WI38 (cell line): ENCODE results near the gene BLMH.

Source experiments
- H3K4me3 ChIP-seq: 2 replicates; pipeline ENCODE4 v1.5.1; 2011; ENCODE audit warnings: low read depth, mild to moderate bottlenecking, control low read depth, low read length
- TF ChIP-seq, protein P1 (sequence below): IDR thresholded peaks from 2 replicates; pipeline ENCODE4 v1.5.1; 2012; ENCODE audit warnings: low read depth, mild to moderate bottlenecking, control low read depth, low read length

Gene BLMH

DNA sequence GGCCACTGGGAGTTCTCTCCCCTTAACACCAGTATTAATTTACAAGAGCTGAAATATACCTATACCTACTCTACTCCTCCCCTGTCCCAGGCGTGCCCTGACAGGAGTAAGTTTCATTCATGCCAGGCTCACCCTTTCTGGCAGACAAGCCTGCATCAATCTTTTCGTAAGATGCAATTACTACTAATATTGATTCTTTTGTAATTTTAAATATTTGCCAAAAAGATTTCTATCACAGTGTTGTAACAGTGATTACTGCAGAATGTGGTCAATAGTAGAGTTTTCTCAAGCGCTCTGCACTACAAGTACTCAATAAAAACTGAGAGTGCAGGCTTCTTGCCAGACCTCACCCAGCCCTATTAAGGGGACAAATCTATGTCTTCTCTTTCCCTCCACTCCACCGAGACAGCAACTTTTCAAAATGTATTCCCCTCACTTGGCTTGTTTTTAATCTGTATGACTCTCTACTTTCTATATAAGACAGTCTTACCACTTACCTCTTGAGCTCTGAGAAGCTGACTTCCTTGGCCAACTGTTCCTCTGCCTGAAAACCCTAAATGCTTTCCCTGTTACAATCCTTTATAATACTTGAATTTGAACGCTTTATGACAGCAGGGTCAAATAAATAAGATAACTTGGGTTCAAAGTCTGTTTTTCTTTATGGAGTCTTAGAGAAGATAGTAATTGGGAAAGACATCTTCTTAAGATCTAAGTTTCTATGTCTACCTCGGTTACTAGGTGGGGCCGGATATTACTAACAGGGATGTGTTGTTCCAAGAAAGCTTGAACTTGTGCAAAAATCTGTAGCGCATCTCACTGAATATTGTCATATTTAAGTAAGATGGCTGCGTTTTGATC is 42.0 kb upstream of the BLMH start, which contains the start of gene TMIGD1:
TMIGD1 (minus strand) TSS at position 555 of the 858 bp plus-strand sequence. CDS start 1,924 bp downstream, outside the sequence.
- TF ChIP-seq, protein P1, sequence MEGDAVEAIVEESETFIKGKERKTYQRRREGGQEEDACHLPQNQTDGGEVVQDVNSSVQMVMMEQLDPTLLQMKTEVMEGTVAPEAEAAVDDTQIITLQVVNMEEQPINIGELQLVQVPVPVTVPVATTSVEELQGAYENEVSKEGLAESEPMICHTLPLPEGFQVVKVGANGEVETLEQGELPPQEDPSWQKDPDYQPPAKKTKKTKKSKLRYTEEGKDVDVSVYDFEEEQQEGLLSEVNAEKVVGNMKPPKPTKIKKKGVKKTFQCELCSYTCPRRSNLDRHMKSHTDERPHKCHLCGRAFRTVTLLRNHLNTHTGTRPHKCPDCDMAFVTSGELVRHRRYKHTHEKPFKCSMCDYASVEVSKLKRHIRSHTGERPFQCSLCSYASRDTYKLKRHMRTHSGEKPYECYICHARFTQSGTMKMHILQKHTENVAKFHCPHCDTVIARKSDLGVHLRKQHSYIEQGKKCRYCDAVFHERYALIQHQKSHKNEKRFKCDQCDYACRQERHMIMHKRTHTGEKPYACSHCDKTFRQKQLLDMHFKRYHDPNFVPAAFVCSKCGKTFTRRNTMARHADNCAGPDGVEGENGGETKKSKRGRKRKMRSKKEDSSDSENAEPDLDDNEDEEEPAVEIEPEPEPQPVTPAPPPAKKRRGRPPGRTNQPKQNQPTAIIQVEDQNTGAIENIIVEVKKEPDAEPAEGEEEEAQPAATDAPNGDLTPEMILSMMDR = no peak

DNA sequence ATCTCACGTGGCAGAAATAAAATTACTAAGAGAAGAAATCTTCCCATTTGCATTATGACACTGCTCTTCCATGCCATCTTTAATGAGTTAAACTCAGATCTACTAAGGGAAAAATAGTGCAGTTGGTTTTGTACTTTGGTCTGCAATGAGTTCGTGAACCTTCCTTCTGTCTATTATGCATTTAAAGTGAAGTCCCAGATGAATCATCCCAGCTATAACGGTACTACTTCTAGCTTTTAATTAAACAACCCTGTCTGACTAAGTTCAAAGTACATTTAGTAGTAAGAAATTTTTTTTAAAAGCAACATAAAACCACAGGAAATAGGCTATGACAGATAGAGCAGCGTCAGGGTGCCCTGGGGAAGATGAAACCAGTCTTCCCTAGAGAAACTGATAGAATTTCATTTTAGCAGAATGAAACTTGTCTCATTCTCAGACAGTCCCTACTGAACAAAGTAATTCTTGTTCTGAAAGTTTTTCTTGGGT is 40.4 kb upstream of the BLMH start:
- TF ChIP-seq, protein P1 = no peak
- no peak overlapping the region for H3K4me3 ChIP-seq

More for the DNA sequence above, 42.0 kb upstream of the BLMH start, which contains the start of gene TMIGD1:
- no peak within 1 kb of the TSS for H3K4me3 ChIP-seq

DNA sequence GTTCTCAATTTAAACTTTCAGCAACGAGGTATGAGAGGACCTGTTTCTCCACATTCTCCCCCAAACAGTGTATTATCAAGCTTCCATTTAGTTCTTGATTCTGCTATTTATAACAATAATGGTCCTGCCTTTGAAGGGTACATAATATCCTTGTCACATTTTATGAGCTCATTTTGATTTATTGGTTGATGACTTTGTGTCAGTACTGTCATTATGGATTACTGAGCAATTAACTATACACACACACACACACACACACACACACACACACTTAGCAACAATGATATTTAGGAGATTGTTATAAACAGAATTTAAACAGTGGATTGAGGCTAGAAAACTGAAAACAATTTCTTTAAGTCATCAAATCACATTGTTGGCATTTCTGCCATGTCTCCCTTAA is 35.1 kb upstream of the BLMH start:
- TF ChIP-seq, protein P1 = no peak
- H3K4me3 ChIP-seq = no peak overlapping the region

DNA sequence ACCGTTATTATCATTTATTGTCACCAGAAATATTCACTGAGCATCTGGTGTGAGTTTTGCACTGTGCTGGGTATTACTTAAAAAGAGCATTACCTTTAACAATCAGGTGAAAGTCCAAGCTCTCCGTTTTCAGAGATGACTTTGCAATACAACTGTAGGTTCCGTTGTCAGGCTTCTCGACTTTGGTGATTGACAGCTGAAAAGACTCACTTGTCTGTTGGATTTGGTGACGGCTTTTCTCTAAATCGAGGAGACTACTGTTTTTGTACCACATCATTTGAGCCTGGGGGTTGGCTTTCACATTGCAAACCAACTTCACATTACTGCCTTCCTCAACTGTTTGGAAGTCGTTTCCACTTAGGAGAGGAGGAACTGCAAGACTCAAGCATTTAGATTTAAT is 33.0 kb upstream of the BLMH start:
- no peak overlapping the region for H3K4me3 ChIP-seq
- TF ChIP-seq, protein P1 = no peak

DNA sequence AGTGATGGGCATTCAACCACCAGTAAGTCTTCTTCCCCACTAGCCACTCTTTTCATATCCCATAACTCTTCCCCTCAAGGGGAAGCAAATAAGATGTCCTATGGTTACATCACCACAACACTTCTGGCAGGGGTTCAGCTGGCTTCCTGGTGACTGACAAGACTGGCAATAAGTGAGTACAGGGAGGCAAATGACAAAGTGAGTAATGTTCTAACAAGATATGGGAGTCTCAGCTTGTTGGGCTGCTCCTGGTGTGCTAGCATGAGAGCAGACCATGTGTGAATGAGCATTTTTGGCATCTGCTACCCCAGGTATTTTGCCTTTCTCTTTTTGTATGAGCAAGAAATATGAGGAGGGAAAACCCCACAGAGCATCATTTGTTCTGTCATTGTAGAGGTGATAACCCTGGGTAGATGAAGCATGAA is 32.2 kb upstream of the BLMH start:
- no peak overlapping the region for H3K4me3 ChIP-seq
- TF ChIP-seq, protein P1 = no peak

DNA sequence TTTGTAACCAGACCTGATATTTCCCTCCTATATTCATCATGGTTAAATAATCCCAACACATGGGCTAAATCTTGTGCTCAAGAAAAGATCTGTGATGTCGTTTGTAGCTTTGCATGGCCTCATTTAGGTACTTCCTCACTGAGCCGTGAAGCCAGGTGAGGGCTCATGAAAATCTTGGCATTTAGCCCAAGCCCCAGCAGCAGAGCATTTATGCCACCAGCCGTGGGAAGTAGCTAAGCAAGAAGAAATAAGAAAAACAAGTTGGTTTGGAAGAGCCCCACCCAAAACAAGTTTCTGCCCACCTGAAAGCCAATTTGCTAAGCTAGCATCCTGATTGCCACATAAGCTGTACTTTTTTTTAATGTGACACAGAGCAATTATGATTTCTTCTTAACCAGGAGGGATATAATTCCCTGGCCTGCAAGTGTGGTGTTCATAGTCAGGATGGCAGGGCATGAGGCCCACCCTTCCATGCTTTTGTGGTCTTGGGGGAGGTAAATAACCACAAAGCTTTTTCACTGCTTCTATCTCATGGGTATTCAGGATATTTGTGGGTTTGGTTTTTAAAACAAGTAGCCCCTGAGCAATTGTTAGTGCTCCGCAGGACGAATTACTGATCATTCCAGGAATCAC is 31.6 kb upstream of the BLMH start:
- TF ChIP-seq, protein P1 = no peak
- H3K4me3 ChIP-seq = no peak overlapping the region

DNA sequence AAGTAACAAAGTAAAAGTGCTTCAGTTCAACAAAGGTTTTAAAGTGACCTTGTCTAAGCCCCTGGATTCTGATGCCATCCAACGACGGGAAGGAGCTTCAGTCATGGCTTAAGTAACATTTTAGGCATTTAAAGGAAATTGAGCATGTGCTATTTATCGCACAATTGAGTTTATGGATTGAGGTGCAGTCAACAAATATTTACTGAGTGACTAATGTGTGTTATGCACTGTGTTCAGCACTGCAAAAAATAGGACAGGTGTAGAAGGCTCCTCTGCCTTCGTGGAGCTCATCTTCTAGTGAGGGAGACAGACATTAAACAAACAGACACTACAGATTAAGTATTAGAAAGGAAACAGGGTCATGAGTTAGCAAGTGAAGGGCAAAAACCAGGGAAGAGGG is 29.6 kb upstream of the BLMH start:
- H3K4me3 ChIP-seq = no peak overlapping the region
- TF ChIP-seq, protein P1 = no peak
